Hepatocyte (in vitro differentiated cells): ENCODE results near the gene ELAVL3.

ENCODE experiments used
- EZH2phosphoT487 ChIP-seq: fragments of 200-600 bp; sonication (generic); IDR thresholded peaks from one replicate; pipeline ENCODE4 v1.6.1; 2018; ENCODE audit warnings: antibody characterized with exemption, mild to moderate bottlenecking, low read depth, moderate library complexity; ENCODE audit not compliant: unreplicated experiment, severe bottlenecking
- TF ChIP-seq, protein P1 (sequence below): fragments of 200-600 bp; sonication (generic); IDR thresholded peaks from 2 replicates; pipeline ENCODE4 v1.5.1; 2016; ENCODE audit warnings: antibody characterized with exemption, mild to moderate bottlenecking; ENCODE audit not compliant: poor library complexity

DNA sequence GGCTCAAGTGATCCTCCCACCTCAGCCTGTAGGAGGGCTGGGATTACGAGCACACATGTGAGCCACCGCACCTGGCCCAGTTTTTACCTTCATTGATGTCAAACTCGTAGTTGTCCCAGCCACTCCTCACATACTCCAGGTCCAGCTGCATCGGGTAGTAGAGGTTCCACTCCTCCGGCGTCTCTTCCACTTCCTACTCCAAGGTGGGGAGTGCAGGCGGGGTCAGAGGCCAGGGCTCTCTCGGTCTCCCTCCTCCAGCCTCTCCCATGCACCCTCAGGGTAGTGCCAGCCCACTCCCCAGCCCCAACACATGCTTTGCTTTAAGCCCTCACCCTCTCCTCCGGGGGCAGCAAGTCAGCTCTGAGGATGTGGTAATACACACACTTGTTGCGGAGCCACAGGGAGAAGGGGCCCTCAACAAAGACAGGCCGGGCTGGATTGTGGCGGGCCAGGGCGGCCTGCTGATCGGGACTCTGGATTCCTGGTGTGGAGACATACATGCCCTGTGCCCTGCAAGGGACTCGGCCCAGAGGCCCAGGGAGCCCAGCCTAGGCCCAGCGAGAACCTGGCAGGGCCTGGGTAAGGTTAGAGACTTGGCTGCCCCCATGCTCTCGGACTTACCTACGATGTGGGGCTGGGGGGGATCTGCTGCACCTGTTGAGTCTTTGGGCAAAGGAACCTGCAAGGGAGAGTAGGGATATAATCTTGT, 26.7 kb upstream of the ELAVL3 start:
- TF ChIP-seq, protein P1, sequence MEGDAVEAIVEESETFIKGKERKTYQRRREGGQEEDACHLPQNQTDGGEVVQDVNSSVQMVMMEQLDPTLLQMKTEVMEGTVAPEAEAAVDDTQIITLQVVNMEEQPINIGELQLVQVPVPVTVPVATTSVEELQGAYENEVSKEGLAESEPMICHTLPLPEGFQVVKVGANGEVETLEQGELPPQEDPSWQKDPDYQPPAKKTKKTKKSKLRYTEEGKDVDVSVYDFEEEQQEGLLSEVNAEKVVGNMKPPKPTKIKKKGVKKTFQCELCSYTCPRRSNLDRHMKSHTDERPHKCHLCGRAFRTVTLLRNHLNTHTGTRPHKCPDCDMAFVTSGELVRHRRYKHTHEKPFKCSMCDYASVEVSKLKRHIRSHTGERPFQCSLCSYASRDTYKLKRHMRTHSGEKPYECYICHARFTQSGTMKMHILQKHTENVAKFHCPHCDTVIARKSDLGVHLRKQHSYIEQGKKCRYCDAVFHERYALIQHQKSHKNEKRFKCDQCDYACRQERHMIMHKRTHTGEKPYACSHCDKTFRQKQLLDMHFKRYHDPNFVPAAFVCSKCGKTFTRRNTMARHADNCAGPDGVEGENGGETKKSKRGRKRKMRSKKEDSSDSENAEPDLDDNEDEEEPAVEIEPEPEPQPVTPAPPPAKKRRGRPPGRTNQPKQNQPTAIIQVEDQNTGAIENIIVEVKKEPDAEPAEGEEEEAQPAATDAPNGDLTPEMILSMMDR: no peak
- TF ChIP-seq EZH2phosphoT487: no peak
